Endothelial cell of hepatic sinusoid (primary cell): Measurements from ENCODE around the gene FAM78B.

ENCODE experiments used
- in situ Hi-C: cut with HindIII; loops from 2 replicates; pipeline ENCODE4 v1.10.0; 2017; ENCODE audit warnings: low sequenced_read_pairs

Gene FAM78B

DNA sequence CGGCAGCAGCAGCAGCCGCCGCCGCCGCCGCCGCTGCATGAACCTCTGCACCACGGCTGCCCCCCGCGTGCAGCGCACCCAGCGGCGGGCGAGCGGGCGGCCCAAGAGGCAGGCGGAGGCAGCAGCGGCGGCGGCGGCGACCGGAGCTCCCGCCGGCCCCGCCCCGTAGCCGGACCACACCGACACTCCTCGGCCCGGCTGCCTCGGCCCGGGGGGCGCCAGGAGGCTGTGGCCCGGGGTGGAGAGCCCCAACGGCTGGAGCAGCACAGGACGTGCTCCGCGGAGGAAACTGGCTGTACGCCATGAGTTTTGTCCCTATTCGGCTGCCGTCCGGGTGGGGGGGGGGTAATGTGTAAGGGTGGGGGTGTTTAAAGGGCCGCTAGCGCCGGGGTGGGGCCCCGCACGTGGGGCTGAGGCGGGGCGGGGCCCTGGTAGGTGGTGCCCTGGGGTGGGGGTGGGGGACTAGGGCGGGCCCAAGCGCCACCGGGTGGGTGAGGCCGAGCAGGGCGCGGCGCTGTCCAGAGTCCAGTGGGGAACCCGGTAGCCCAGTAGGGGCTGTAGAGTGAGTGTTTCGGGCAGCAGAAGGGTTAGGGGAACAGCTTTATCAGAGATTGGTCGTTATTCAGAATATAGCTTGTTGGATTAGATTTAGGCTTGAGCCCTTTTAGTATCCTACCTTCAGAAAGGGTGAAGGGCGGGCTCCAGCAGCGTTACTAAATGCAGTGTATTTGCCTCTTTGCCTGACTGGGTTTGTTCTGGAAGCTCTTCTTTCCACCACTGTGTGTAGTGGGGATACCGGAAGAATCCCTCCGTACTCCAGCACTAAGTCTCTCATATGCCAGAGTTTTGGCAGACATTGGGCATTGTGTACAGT lies at the start of gene FAM78B:
Gene FAM78B (minus strand): TSS at position 304 of the 874 bp plus-strand sequence. CDS start 753 bp downstream, outside the sequence.
- in situ Hi-C loops: no loop called here

DNA sequence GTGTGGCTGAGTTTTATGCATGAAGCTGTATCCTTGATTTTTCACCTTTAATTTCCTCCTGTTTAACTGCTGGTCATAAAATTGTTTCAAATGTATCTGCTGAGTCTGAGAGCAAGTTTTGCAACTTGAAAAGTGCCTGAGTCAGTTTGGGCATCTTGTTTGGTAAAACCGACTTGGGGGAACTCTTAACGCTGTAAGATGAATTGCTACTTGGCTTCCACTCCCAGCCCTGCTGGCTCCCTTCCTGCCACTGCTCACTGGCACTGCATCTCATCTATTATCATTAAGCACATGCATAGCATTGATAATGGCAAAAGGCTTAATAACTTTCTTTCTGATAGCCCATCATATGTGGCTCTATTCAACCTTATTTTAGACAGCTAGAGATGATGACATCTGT lies 35.7 kb upstream of the FAM78B start:
- in situ Hi-C loops: no loop called here

DNA sequence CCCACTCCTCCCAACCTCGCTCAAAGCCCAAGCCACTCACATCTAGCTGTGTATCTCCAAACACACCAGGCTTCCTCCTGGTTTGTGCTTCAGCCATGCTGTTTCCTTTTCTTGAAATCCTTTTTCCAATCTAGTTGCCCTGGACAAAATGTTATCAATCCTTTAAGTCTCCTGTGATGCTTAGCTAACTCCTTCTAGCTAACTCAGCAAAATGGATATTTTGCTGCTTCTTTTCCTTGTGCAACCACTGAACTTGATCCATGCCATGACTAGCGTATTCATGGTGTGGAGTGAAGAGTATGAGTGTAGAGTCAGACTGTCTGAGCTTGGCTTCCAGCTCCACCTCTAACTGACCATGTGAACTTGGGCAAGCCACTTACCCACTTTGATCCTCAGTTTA lies 33.9 kb upstream of the FAM78B start:
- in situ Hi-C loops: no loop called here

- in situ Hi-C loops: no loop called here
These were observed 30.8 kb upstream of the FAM78B start for GRCh38 chr1:166197597-166197996.

DNA sequence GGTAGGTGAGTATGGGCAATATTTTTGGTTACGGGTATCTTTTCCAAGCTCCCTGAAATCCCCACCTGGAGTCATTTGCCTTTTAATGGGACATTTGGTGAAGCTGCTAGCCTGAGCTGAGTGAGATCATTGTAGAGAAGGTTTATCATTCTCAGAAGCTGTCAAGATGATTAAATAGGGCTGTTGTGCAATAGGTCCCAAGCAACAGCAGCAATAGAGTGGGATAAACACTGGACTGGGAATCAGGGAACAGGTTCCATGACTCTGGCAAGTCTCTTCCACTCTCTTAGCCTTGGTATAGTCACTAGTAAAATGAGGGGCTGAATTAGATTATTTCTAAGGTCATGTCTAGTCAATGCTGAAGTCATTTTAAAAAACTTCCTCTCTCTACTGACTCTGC lies 30.3 kb upstream of the FAM78B start:
- in situ Hi-C loops: no loop called here

DNA sequence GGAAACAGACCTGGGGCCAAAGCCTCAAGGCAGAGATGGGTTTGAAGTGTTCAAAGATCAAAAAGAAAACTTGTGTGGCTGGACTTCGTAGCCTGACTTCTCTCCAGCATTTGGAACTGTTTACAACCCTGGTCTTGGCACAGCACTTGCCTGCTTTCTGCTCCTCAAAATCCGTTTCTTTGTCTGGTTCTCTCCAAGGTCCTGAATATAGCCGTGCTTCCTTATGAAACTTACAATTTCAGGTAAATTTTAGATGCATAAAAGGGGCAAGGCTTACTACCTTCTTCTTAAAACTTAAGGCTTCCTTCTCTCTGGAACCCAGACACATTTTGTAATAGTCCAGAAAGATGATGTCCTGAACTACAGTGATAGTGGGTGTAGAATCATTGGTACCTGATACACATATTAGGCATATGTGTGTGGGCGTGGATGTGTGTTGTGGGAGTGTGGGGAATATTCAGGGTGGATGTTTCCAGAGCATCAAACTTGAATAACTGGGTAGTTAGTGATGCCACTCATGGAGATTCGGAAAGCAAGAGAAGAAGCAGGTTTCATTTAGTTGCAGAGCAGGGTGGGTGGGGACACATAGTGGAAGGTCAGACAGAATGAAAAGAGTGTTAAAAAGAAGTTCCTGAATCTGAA lies 26.4 kb upstream of the FAM78B start:
- in situ Hi-C loops: no loop called here

DNA sequence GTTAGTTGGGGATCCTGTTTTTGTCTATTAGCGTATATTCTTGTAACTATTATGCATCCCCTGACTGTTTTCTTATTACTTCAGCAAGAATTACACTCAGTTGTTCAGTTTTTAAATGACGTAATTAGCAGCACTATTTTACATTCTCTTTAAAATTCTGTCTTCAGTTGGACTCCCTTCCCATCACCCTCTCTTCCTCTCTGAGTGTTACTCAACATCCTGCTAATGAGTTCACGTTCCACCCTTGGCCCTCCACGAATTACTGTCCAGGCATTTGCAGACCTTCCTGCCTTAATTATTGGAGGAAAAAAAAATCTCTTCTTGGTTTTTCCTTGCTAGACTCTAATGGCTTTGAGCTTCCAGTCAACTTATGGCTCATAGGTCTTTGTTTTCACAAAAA lies 23.6 kb upstream of the FAM78B start:
- in situ Hi-C loops: no loop called here

GRCh38 chr1:166189126-166189525 lies 22.3 kb upstream of the FAM78B start:
- in situ Hi-C loops: no loop called here

GRCh38 chr1:166185526-166185925 lies 18.7 kb upstream of the FAM78B start:
- in situ Hi-C loops: no loop called here

DNA sequence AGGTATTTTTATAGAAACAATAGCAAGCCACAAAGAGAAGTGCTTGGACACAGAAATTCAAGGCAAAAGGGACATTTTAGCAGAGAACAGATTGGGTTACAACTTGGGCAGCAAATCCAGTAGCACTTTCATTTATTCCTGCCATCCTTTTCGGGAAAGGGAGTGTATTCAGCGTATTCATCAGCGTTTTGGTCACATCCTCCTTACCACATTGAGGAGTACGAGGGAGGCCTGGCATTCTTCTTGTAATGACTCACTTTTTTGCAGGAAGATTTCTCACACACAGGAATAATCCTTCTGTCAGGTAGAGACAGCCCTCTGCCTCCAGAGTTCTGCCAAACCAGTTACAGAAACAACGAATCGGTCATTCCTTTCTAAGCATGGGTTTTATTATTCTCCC lies 18.1 kb upstream of the FAM78B start:
- in situ Hi-C loops: no loop called here

DNA sequence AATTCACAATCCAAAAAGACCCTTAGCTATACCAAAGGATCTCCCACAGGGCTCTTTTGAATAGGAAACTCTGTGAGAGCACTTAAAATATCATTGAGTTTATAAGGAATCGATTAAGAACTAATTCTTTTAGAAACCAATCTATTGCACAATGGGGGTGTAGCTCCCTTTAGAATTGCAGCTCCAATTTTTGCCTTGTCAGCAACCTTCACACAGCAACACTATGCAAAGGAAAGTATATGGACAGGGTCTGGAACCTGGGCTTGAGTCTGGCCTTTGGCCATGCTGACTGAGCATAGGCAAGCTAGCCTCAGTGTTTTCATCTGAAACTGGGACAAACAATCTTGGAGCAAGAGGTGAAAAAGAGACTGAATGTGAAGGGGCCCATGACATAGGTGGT lies 17.2 kb upstream of the FAM78B start:
- in situ Hi-C loops: no loop called here

DNA sequence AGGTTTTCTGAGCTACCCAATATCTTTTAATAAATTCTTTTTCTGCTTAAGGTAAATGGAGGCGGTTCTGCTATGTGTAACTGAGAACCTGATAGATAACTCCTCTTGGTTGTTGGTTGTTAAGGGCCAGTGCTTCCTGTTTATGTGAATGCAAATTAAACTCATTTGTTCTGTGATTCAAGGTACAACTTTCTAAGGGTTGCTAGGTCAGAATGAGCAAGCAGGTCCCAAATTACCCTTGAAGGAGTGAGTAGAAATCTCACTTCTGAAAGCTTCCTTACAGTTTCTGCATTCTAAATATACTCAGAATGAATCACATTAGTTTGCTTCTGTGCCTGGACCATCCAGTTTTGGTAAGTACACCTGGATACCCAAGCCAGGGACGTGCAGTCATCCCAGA lies 15.5 kb upstream of the FAM78B start:
- in situ Hi-C loops: no loop called here

GRCh38 chr1:166176416-166176815 lies 9.6 kb upstream of the FAM78B start:
- in situ Hi-C loops: no loop called here

DNA sequence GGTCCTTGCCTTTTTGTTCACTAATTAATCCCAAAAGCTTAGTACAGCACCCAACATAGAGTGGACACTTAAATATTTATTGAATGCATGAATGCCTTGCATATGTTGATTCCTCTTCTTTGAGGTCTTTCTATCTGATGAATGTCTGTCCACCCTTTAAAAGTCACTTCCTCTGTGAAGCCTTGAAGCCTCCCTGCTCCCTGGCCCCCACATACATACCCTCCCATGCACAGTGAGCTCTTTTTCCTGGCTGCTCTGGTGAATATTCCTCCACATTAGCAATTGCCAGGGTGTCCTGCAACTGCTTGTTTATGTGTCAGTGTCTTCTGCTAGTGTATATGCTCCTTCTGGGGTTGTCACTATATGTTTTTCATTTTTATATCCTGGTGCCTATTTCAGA lies 8.2 kb upstream of the FAM78B start:
- in situ Hi-C loops: no loop called here

DNA sequence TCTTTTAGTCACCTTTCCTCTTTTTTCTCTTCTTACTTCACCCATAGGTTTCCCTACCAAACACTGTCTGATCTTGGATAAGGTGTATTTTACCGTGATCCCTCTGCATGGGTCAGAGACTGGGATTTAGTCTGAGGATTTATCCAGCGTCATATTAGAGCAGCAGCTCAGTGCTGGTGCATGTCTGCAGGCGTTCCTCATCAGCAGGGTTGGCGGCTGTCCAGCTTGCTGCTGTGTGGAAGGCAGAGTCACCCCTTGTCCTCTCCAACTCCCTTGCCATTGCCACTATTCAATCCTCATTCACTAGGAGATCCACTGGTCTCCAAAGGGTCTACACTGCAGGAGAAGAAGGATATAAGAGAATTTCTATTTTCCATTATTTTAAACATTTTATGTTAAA lies 7.3 kb upstream of the FAM78B start:
- in situ Hi-C loops: no loop called here

- in situ Hi-C loops: no loop called here
These were observed 5.3 kb upstream of the FAM78B start for GRCh38 chr1:166172106-166172505.

DNA sequence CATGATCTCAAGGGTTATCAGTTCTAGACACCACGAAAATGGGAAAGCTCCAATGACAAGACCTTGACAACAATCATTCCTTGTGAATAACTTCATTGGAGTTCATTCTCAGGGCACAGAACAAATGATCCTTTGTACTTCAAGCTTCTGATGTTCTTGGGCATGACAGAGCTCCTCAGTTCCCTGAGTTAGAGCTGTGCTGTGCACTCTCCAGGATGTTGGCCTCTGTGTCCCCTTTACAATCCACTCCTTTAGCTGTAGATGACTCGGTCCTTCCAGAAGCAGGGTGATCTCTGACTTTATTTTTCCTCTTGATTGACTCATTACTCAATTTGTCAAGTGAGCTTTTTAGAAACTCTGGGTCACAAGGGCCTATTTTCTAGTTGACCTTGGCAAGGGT lies 3.9 kb upstream of the FAM78B start:
- in situ Hi-C loops: no loop called here

- in situ Hi-C loops: no loop called here
These were observed 3.3 kb upstream of the FAM78B start for GRCh38 chr1:166170075-166170474.

DNA sequence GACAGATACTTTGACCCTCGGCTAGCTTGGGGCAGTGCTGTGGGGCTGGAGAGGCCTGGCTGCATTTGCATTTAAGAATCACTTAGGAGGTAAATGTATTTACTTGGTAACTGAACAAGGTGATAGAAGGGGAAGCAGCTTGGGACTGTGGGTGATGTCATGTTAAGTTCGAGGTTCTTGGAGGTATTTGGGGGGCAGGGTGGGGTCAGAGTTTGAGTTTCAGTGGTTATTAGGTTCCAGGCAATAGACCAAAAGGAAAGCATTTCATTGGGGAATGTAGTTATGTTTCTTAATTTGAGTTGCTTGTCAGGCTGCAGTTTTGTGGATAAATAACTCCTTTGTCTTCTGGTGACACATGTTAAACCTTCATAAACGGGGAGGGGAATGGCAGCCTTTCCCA lies 2.4 kb upstream of the FAM78B start:
- in situ Hi-C loops: no loop called here

GRCh38 chr1:166167572-166167925 lies 748 bp upstream of the FAM78B start:
- in situ Hi-C loops: no loop called here

DNA sequence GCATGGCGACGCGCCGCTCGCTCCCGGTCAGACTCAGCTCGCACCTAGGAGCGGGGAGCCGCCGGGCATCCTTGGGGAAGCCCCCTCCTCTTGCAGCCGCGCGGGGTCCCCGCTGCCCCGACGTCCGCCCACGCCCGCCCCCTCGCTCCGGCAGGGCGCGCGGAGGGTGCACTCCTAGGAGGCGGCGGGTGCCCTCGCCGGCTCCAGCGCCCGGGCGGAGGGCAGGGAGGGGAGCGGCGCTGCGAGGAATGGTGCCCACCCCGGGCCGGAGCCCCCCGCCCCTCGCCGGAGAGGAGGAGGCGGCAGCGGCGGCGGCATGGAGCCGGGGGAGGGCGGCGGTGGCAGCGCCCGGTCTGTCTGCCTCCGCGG lies 488 bp downstream of the FAM78B start:
- in situ Hi-C loops: no loop called here

DNA sequence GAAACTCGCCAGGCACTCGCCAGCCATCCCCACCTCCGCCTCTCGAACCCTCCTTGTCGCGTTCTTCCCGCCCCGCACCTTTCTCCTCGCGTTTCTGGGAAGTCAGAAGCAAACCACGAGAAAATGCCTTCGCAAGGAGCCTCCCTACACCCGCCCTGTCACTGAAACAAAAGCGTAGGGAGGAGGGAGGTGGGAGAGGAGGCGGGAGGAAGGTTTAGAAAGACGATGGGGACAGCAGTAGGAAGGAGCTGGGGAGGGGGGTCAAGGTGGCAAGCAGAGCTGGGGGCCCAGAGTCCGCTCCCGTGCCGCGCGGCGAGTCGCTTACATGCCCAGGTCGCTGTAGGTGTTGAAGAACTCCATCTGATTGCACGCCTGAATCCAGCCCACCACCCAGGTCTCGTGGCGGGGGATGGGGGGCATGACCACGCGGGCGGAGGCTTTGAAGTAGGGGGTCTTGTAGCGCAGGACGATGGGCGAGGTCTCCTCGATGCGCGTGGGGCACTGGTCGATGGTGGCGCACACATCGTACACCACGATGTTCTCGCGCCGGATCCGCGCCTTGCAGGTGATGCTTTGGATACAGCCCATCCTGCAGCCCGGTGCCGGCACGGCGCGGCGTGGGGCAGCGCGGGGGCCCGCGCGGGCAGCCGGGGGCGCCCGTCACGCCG lies 1.0 kb downstream of the FAM78B start:
- in situ Hi-C loops: no loop called here
